ENCODE results near the gene LRMDA.
A peak's percentile ranks its signal among the peaks of the same experiment; 100 is the strongest.

The LRMDA gene

DNA sequence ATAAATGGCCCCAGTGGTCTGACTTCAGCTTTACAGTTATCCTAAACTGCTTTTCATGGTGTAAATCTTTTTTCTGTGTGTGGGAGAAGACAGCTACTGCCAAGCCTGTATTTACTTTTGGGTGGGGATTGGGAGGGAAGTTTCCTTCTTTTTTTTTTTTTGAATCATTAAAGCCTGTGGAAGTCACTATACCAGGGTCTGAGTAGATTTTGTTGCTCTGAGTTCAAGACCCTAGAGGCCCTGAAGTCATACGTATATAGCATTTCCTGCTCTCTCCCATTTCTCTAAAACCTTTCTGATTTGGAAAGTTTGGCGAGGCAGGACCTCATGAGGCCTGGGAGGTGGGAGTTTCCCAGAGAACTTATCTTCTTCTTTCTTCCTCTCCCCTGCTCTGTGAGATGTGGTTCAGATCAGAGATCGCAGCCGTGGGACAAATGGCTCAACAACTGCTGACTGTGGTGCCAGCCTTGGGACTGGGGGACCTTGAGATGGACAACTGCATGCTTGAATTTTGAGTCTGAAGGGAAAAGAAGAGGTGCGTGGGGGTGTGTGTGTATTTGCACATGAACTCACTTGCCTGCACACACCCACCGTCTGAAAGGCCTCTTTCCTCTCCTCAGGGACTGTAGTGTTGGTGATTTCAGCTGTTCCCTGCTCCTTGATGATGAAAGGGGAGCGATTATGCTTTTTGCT, 18.1 kb downstream of the LRMDA start:
- no peak for DNase-seq

DNA sequence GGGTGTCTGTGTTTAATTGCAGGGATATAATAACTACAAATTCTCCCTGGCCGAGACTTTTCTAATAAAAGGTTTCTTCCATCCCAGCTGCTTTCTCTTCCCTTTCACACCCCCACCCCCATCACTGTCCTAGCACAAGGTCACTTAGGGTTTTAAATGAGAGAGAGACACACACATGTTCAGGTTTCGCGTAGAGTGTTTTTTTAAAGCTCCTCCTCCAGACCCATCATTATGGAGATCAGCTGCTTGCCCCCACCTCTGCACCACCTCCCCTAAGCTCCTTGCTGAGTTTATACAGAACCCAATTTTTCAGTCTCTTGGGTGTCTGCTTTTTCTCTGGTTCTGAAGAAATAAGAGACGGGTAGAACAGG, 18.6 kb downstream of the LRMDA start:
- no peak for DNase-seq

DNA sequence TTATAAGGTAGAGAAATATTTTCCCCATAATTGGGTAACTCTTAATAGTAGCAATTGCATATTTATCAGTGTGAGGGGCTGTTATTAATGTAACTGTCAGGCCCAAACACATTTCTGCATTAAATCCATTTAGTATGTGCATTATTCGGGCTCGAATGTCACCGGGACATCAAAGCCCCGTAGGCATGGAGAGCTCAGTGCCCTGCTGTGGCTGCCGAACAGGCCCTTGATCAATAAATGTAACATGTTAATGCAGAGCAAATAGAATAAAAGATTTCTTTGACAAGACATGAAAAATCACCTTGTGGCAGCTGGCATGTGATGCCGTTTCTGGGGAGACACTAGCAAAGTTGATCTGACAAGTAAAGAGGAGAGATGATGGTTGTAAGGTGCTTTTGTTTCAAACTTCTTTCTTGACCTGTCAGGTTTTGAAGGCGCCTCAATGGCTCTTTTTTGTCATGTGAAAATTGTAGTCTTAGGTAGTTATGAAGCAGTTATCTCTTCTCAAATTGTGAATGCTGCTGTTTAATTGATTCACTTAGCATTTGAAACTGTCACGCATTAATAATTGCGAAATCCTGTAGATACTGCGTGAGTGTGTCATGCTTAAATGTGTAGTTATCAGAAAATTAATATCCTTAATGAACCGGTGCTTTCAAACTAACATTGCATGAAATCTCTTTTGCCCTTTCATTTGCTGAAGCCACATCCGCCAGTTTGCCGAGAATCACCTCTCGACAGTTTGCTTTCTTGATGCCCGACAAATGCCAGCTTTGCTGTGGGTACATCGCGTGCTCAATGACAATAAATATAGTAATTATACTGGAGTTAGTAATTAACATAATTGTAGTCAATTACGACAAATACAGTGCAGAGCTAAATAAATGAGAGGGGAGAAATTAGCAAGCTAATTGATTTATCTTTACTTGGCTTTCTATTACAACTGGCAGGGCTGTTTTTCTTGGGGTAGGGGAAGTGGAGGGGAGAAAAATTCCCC, 19.5 kb downstream of the LRMDA start:
- no peak for DNase-seq

DNA sequence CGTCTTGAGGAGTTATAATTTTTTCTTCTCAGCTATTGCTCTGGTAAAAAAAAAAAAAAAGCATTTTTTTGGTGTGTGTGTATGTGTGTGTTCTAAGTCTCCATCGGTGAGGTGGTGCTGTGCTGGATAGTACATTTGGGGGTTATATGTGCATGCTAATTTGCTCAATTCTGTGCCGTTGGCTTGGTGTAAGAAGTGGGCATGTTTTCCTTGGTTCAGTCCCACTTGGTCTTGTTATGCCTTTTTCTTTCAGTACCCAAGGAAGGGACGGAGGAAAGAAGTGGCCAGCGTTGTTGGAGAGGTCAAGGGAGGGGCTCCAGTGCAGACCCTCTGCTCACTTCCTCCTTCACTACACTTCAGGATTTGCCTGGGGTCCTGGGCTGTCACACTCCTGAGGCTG, 20.4 kb downstream of the LRMDA start:
- DNase-seq, result no peak

DNA sequence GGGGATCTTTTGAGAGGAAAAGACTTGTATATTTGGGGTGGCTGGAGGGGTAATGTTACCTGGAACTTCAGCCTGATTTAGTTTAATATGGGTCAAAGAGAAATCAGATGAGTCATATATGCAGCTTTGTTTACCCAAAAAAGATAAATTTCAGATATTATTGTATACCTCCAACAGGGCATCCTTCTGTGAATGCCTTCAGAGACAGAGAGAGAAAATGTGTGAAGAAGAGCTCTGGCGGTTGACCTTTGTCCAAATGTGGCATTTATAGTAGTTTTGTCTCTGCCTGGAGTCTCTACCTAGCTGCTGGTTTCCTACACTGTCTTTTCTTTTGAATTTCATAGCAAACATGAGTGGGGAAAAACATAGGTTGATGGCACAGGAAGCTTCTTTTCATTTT, 21.6 kb downstream of the LRMDA start:
- DNase-seq, result no peak

DNA sequence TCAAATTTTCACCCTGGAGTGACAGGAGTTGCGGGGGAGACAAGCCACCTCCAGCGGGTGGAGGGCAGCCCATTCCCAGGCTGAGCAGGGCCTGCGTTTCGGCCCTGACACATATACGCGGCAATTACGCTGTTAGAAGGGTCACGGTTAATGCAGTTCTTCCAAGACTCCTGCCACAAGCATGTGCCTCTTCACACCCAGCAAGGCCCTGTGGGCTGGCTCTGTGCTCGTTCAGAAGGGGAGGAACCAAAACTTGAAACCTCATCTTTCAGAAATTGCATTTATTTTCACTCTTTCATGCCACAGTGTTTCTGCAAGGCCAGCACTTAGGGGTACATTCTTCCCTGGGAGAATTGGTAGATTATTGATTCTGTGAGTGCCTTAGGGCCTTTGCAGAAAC, 24.7 kb downstream of the LRMDA start:
- no peak for DNase-seq

DNA sequence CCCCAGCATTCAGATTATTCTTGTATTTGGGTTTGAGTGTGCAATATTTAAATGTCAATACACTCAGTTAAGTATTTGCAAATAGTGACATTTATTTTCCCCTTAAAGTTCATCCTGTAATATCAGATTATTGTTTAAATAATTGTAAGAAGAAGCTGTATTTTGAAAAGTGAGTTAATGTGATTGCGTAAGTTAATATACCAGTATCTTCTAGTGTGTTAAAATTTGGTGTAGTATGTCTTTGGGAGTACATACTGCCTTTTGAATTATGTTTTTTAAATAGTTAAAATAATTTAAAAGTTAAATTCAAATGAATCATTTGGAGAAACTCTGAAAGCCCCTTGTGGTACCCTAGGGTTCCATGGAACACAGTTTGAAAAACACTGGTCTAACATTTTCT, 28.6 kb downstream of the LRMDA start:
- DNase-seq, result no peak

DNA sequence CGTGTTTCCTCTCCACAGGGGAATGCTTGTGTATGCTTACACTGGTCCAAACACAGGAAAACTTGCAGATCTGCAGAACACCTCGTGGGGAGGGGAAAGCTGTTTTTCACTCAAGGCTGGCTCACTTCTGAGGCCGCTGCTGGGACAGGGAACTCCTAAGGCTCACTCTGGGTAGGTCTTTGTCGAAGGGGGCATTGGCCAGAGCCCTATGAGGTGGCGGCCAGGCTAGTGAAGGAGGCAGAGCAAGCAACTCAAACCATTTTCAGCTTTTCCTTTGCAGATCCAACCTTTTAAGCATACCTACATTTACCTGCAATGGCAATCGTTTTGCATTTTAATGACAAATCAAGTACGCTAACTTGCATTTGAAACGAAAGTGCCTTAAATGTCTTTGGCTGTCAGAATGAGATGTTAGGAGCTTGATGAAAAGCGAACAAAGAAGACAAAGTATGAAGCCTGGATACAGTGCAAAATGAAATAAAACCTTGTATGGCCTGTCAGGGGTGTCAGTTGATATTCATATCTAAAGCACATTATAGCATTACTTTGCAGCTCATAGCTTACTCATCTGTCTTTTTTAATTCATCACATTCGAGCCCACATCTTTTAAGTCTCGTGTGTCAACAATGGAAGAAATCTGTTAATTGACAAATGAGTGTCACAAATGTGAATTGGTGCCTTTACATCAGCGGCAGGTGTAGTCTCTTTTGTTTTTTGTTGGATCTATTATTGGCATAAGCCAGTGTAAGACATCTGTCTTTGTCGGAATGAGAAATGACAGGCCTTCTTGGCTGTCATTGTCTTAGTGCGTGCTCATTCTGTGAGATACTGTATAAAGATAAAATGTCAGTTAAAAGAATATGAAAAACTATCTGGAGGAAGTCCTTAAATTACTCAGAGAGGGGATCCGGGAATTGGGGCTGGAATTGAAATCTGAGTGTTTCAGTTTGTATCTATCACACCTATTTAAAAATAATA, 30.5 kb downstream of the LRMDA start:
- no peak for DNase-seq

DNA sequence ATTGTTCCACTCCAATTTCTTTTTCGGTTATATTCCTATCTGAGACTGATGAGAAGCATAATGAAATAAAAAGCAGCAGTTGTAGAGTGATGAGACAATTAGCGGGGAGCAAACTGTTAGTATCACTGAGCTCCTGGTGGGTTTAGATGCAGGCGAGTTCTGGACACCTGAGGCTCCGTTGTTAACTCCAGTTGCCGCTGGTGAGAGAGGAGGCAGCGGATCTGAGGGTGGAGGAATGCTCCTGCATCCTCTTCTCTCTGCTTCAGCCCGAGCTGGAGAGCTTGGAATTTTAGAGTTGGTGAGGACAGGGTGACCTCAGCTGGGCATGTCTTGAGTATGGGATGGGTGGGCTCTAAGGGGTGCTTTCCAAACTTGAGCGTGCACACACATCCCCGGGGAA, 31.4 kb downstream of the LRMDA start:
- DNase-seq, result no peak

DNA sequence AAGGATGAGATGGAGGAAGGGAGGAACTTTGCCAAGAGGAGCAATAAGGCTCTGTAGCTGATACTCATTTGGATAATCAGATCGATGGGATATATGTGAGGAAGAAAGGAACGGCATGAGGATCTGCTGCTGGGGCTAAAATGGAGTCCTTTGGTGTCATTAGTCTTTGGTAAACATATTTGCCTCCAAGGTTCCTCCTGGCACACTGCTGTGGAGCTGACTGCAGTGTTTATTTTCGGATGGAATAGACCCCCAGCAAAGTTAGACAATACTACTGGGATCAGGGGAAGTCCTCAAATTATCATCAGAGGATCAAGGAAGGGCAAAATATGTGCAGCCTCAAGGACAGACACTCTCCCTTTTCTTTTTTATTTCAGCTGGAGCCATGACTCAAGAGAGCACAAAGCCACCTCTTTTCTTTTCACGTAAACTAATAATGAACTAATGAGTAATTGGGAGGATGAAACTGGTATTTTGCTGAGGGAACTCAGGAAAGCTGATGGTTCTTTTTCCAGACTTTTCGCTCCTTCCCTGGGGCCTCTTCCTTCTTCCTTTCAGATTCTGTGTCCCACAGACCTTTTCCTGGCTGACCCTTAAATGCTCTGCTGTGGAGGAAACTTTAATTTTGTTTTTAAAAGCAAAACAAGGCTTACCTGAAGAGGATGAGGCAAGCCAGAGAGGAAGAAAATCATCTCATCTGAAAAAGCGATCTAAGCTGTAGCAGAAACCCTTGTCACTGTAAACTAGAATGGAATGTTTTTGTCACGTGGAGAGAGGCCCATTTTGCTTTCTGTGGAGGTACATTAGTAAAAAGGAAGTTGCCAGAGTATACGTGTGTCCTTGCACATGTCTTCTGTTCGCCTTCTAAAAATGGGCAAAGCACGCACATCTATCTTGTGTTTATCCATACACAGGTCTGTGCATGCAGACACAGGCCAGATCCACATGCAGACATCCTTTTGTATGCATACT, 33.3 kb downstream of the LRMDA start:
- no peak for DNase-seq

DNA sequence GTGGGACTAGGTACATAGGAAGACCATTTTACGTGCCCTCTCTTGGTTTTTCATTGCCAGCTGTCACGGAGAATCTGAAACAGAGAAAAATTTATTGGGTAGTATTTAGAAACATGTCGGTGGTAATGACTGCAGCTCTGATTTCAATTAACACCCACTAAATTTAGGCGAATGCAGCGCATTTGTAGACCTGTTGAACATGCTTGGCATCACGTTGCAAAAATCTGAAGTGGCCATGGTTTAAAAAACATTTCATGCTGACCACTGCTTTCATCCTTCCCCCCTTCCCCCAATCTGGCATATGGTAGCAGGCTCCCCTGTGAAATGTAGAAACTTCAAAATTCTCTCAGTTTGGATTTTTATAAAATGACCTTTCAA, 34.0 kb downstream of the LRMDA start:
- peak; percentile 55 for DNase-seq

DNA sequence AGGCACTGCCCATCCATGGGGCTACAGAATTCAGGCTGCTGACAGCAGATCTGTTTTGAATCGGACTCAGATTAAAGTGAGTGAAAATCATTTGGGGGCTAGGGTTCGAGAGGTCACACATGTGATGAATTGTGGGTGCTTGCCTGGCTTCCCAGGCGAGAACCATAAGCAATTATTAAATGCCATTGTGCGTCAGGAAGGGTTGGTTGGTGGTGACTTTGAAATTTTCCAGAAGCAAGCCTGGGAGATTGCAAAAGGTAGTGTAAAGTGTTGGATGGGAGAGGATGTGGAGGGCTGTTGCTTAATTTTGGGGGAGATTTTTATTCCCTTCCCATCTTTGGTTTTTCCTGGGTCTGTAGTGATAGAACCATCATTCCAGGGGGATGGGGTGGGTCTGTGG, 34.6 kb downstream of the LRMDA start:
- DNase-seq, result peak; percentile 48

DNA sequence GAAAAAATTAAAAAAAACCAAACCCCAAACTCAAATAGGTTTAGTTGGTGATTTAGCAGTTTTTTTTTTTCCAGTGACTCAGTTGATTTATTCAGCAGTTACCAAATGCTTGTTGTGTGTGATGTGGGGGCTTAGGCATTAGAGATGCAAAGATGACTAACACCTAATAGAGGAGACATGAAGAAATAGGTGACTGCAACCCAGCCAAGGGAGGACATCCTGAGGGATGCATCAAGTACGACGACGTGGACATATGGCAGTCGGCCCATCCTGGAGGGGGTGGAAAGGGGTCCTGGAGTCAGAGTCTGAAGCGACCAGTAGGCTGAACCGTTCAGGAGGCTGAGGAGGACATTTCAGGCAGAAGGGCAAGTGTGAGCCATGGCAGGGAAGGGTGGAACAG, 35.5 kb downstream of the LRMDA start:
- peak; percentile 85 for DNase-seq

DNA sequence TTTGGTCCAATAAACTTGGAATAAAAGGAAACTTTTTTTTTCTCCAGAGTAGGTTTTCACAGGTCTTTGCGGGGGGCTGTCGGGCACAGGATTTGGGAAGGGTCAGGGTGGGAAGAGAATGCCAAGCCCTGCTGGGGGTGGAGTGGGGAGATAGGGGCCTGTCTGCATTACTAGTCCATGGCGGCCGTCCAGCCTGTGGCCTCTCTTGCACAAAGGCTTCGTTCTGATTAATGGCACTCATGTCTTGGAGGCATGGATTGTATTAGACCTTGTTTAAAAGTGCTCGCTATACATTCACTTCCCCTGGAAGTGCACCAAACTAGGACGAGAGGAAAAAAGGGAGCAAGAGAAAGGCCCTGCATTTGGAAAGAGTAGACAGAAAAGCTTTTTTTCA, 37.2 kb downstream of the LRMDA start:
- no peak for DNase-seq

DNA sequence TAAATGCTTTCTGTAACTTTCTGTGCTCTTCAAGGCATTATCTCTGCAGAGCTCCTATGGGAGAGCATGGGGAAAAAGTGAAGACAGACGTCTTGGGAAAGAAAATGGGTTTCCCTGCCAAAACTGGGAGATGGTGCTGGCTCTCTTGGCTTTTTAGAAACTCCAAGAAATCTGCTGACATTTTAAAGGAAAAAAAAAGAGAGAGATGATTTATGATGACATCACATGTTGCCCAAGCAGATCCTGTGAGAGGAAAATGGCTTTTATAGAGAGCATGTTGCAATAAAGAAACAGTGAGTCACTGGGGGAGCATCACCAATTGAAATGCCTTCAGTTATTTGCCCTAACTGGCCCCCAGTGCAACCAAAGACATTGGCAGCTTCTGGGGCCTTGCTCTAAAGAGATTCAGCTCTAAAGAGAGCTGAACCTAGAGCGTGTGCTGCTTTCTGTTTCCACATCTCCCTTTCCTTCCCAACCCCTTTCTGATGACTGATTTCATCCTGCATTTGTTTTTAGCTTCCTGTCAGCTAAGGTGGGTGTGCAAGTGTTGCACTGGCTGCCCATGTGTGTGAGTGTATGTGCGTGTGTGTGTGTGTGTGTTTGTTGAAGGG, 37.7 kb downstream of the LRMDA start:
- peak; percentile 98 for DNase-seq

DNA sequence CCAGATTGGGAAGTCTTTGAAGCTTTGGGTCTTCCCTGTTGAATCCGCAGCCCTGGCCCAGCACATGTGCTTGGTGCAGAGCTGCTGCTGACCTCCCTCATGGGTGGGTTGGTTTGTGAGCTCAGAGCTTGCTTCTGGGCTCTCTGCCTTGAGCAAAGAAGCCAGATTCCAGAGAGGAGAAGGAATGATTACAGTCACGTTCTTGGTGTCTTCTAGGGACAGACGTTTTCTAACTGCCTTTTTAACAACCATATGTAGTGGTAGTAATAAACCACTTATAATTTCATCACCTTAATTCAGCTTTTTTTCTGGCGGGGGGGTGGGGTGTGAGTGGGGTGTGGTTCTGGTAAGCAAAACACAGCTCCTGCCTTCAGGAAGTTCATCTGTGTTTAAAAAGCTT, 39.5 kb downstream of the LRMDA start:
- DNase-seq, result peak; percentile 74

DNA sequence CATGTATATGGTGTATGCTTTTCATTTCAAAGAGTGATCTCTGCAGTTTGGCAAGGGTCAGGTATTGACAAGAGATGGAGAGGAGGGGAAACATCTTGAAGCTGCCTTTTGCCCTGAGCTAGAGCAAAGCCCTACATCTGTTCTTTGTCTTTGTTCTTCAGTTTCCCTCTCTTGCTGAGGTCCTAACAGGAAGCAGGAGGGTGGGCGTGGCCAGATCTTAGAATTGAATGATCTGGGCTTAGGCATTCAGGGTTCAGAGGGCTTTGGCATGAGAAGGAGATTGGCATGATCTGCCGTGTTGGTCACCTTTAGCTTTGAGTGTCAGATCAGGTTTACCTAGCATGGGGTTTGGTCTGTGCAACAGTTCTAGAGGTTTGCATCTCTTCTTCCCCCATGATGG, 41.3 kb downstream of the LRMDA start:
- no peak for DNase-seq

DNA sequence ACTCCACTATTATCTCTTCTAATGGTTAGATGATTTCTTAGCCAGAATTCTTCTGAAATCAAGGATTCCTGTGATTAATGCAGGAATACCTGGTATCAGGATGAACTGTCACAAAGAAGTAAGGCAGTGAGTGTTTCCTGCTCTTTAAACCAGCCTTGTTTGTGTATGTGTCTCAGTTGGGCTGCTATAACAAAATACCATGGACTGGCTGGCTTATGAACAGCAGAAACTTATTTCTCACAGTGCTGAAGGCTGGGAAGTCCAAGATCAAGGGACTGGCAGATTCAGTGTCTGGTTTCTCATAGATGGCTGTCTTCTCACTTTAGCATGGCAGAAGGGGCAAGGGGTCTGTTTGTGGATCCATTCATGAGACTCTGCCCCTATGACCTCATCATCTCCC, 42.7 kb downstream of the LRMDA start:
- DNase-seq, result no peak

DNA sequence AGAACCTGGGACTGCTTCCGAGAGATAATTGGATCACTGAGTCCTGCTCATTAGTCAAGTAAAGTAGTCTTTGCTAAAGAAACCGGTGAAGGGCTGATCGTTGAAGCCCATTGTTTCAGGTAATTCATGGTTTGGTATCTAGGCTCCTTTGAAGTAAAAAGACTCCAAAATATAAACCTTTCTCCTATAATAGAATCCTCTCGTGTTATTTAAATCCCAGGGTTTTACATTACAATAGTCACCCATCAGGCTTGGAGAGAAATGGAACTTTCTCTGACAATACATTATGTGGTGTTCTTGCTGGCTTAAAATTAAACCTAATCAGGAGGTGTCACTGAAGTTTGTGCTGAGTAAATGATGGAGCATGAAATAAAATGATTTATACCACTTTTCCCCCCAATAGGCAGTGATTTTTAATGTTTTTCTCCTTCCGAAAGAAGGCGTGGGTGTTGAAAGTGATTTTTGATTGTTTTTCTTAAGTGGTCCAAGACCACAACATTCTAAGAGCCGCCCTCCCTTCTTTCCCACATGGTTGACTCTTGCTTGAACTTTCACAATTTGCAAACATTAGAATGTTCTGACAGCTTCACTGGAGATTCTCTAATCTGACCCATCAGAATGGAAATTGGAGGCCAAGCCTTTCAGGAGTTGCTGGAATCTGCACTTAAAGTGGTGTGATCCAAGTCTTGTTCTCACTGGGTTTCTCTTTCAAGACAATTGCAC, 44.2 kb downstream of the LRMDA start:
- peak; percentile 84 for DNase-seq

DNA sequence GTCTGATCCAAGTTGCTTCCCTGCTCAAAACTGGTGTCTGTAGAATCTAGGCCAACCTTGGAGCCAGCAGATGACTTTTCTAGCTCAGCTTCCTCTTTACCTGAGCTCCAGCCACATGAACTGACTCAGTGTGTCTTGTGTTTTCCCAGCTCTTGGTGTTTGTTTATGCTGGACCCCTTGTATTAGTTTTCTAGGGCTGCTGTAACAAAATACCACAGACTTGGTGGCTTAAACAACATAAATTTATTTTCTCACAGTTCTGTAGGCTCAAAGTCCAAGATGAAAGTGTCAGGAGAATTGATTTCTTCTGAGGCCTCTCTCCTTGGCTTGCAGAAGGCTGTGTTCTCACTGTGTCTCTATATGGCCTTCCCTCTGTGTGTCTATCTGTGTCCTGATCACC, 45.1 kb downstream of the LRMDA start:
- DNase-seq, result no peak

DNA sequence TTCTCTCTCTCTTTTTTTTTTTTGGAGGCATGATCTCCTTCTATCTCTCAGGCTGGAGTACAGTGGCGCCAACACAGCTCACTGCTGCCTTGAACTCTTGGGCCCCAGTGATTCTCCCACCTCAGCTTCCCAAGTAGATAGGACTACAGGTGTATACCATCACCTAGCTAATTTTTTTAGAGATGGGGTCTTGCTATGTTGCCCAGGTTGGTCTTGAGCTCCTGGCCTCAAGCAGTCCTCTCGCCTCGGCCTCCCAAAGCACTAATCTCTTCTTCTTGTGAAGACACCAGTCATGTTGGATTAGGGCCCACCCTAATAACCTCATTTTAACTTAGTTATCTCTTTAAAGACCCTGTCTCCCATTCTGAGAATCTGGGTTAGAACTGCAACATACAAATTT, 45.6 kb downstream of the LRMDA start:
- DNase-seq, result no peak

All from fibroblast of skin of abdomen (primary cell).